ENCODE measurements around the gene PARD3B.

The PARD3B gene

GRCh38 chr2:205128726-205129125 is 583.5 kb downstream of the PARD3B start:
- intact Hi-C loops (cut with micrococcal nuclease), result no loop called here
- H3K4me3 Mint-ChIP-seq, result no peak overlapping the region

GRCh38 chr2:205129531-205129930 is 584.3 kb downstream of the PARD3B start:
- Mint-ChIP-seq H3K27me3 (no peaks in the 10 kb centered on the region), H3K9me3 (no peaks in the 10 kb centered on the region)

More at GRCh38 chr2:205128726-205129125, 583.5 kb downstream of the PARD3B start:
- Mint-ChIP-seq H3K36me3 (ENCODE audit: low read depth) (no peaks in the 10 kb centered on the region), H3K9me3 (no peaks in the 10 kb centered on the region), H3K4me1 (ENCODE audit: low read depth) (no peaks in the 10 kb centered on the region), H3K27ac (no peak overlapping the region), H3K27me3 (no peaks in the 10 kb centered on the region)

GRCh38 chr2:205130111-205130829 is 585.0 kb downstream of the PARD3B start:
- Mint-ChIP-seq H3K4me1 (ENCODE audit: low read depth) (no peaks in the 10 kb centered on the region), H3K36me3 (ENCODE audit: low read depth) (no peaks in the 10 kb centered on the region), H3K27me3 (no peaks in the 10 kb centered on the region), H3K4me3 (no peak overlapping the region), H3K9me3 (no peaks in the 10 kb centered on the region), H3K27ac (no peak overlapping the region)
- intact Hi-C loops (cut with micrococcal nuclease), result no loop called here

More at GRCh38 chr2:205129531-205129930, 584.3 kb downstream of the PARD3B start:
- Mint-ChIP-seq H3K36me3 (ENCODE audit: low read depth) (no peaks in the 10 kb centered on the region), H3K4me1 (ENCODE audit: low read depth) (no peaks in the 10 kb centered on the region), H3K27ac (no peak overlapping the region), H3K4me3 (no peak overlapping the region)
- intact Hi-C loops (cut with micrococcal nuclease), result no loop called here

- Mint-ChIP-seq H3K27me3 (no peaks in the 10 kb centered on the region), H3K9me3 (no peaks in the 10 kb centered on the region), H3K36me3 (ENCODE audit: low read depth) (no peaks in the 10 kb centered on the region), H3K4me1 (ENCODE audit: low read depth) (no peaks in the 10 kb centered on the region), H3K27ac (no peak overlapping the region), H3K4me3 (no peak overlapping the region)
- intact Hi-C loops (cut with micrococcal nuclease), result no loop called here
These were observed 588.3 kb downstream of the PARD3B start for GRCh38 chr2:205133544-205133943.

GRCh38 chr2:205138735-205139134 is 593.5 kb downstream of the PARD3B start:
- H3K36me3 Mint-ChIP-seq (ENCODE audit: low read depth), result no peaks in the 10 kb centered on the region
- H3K4me3 Mint-ChIP-seq, result no peak overlapping the region
- no peaks in the 10 kb centered on the region for H3K27me3 Mint-ChIP-seq
- peaks cover 5% of the 10 kb centered on the region for H3K4me1 Mint-ChIP-seq (ENCODE audit: low read depth)
- H3K27ac Mint-ChIP-seq, result no peak overlapping the region
- H3K9me3 Mint-ChIP-seq, result no peaks in the 10 kb centered on the region
- intact Hi-C loops (cut with micrococcal nuclease), result no loop called here

GRCh38 chr2:205139822-205140463 is 594.7 kb downstream of the PARD3B start:
- Mint-ChIP-seq H3K27ac (no peak overlapping the region), H3K9me3 (no peaks in the 10 kb centered on the region), H3K4me3 (no peak overlapping the region), H3K27me3 (no peaks in the 10 kb centered on the region), H3K36me3 (ENCODE audit: low read depth) (no peaks in the 10 kb centered on the region), H3K4me1 (ENCODE audit: low read depth) (peaks cover 5% of the 10 kb centered on the region)
- intact Hi-C loops (cut with micrococcal nuclease), result no loop called here

GRCh38 chr2:205141381-205141780 is 596.1 kb downstream of the PARD3B start:
- no peaks in the 10 kb centered on the region for H3K36me3 Mint-ChIP-seq (ENCODE audit: low read depth)
- H3K27ac Mint-ChIP-seq, result no peak overlapping the region
- no peaks in the 10 kb centered on the region for H3K27me3 Mint-ChIP-seq
- H3K4me3 Mint-ChIP-seq, result no peak overlapping the region
- H3K9me3 Mint-ChIP-seq, result peaks cover 11% of the 10 kb centered on the region
- peaks cover 5% of the 10 kb centered on the region for H3K4me1 Mint-ChIP-seq (ENCODE audit: low read depth)
- intact Hi-C loops (cut with micrococcal nuclease), result no loop called here

- Mint-ChIP-seq H3K27ac (no peak overlapping the region), H3K4me1 (ENCODE audit: low read depth) (no peaks in the 10 kb centered on the region), H3K36me3 (ENCODE audit: low read depth) (no peaks in the 10 kb centered on the region), H3K4me3 (no peak overlapping the region), H3K27me3 (no peaks in the 10 kb centered on the region), H3K9me3 (peaks cover 11% of the 10 kb centered on the region)
- intact Hi-C loops (cut with micrococcal nuclease), result no loop called here
These were observed 600.6 kb downstream of the PARD3B start for GRCh38 chr2:205145888-205146287.

GRCh38 chr2:205148755-205149154 is 603.5 kb downstream of the PARD3B start:
- Mint-ChIP-seq H3K27me3 (no peaks in the 10 kb centered on the region), H3K36me3 (ENCODE audit: low read depth) (no peaks in the 10 kb centered on the region), H3K4me3 (no peak overlapping the region), H3K9me3 (peaks cover 11% of the 10 kb centered on the region), H3K27ac (no peak overlapping the region), H3K4me1 (ENCODE audit: low read depth) (no peaks in the 10 kb centered on the region)
- intact Hi-C loops (cut with micrococcal nuclease), result no loop called here

GRCh38 chr2:205156457-205156856 is 611.2 kb downstream of the PARD3B start:
- no peaks in the 10 kb centered on the region for H3K4me1 Mint-ChIP-seq (ENCODE audit: low read depth)
- no peaks in the 10 kb centered on the region for H3K9me3 Mint-ChIP-seq
- H3K4me3 Mint-ChIP-seq, result no peak overlapping the region
- no peaks in the 10 kb centered on the region for H3K27me3 Mint-ChIP-seq
- intact Hi-C loops (cut with micrococcal nuclease), result no loop called here
- no peaks in the 10 kb centered on the region for H3K36me3 Mint-ChIP-seq (ENCODE audit: low read depth)
- H3K27ac Mint-ChIP-seq, result no peak overlapping the region

- Mint-ChIP-seq H3K27me3 (no peaks in the 10 kb centered on the region), H3K36me3 (ENCODE audit: low read depth) (no peaks in the 10 kb centered on the region), H3K9me3 (no peaks in the 10 kb centered on the region), H3K4me3 (no peak overlapping the region), H3K4me1 (ENCODE audit: low read depth) (no peaks in the 10 kb centered on the region), H3K27ac (no peak overlapping the region)
- intact Hi-C loops (cut with micrococcal nuclease), result no loop called here
These were observed 613.1 kb downstream of the PARD3B start for GRCh38 chr2:205158404-205158803.

GRCh38 chr2:205161156-205161839 is 616.0 kb downstream of the PARD3B start:
- intact Hi-C loops (cut with micrococcal nuclease), result no loop called here
- Mint-ChIP-seq H3K4me3 (no peak overlapping the region), H3K4me1 (ENCODE audit: low read depth) (no peaks in the 10 kb centered on the region), H3K27ac (no peak overlapping the region), H3K9me3 (no peaks in the 10 kb centered on the region), H3K36me3 (ENCODE audit: low read depth) (no peaks in the 10 kb centered on the region), H3K27me3 (no peaks in the 10 kb centered on the region)

GRCh38 chr2:205166745-205167144 is 621.5 kb downstream of the PARD3B start:
- Mint-ChIP-seq H3K4me1 (ENCODE audit: low read depth) (no peaks in the 10 kb centered on the region), H3K4me3 (no peak overlapping the region), H3K27ac (no peak overlapping the region), H3K27me3 (no peaks in the 10 kb centered on the region), H3K9me3 (no peaks in the 10 kb centered on the region), H3K36me3 (ENCODE audit: low read depth) (no peaks in the 10 kb centered on the region)
- intact Hi-C loops (cut with micrococcal nuclease), result no loop called here

GRCh38 chr2:205169012-205169411 is 623.7 kb downstream of the PARD3B start:
- no peak overlapping the region for H3K27ac Mint-ChIP-seq
- no peaks in the 10 kb centered on the region for H3K36me3 Mint-ChIP-seq (ENCODE audit: low read depth)
- no peaks in the 10 kb centered on the region for H3K9me3 Mint-ChIP-seq
- intact Hi-C loops (cut with micrococcal nuclease), result no loop called here
- H3K4me3 Mint-ChIP-seq, result no peak overlapping the region
- H3K4me1 Mint-ChIP-seq (ENCODE audit: low read depth), result no peaks in the 10 kb centered on the region
- H3K27me3 Mint-ChIP-seq, result no peaks in the 10 kb centered on the region
